COLO829 (cell line): ENCODE measurements around the gene SDK2.

Experiments used
- DNase-seq: peaks from one replicate; pipeline ENCODE4 v3.0.0; 2012; ENCODE audit warnings: low spot score

SDK2 gene

GRCh38 chr17:73585583-73585982, 58.7 kb downstream of the SDK2 start:
- DNase-seq, result no peak

DNA sequence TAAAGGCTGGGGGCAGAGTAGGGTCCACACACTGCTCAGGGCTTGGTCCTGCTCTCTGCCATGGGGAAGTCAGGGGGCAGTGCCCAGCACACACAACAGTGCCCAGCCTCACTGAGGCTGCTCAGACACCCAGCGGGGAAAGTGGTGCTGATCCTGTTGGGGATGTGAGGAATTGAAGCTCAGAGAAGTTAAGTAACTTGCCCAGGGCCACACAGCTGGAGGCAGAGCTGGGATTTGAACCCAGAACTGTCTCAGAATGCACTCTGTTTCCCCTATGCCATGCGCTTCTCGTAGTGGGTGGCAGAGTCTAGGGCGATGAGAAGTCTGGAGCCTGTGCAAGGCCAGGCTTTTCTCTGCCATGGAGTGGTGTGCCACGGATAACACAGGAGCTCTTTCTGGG, 59.3 kb downstream of the SDK2 start:
- no peak for DNase-seq

DNA sequence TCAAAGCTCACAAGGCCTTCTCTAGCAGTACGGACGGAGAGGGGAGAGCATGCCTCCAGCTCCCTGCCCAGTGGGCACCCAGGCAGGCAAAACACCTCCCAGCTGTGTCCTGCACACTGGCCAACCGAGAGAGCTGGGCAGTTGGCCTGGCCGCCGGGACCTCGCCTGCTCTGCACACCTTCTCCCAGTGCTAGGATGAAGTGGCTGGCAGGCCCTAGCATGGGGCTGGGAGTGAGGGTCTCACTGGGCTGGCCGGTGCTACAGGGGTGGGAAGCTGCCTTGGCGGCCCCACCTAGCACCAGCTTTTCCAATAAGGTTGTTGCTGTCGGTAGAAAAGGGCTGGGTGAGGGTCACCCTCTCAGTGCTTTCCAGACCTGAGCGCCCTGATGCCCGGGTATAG, 60.2 kb downstream of the SDK2 start:
- DNase-seq, result no peak

DNA sequence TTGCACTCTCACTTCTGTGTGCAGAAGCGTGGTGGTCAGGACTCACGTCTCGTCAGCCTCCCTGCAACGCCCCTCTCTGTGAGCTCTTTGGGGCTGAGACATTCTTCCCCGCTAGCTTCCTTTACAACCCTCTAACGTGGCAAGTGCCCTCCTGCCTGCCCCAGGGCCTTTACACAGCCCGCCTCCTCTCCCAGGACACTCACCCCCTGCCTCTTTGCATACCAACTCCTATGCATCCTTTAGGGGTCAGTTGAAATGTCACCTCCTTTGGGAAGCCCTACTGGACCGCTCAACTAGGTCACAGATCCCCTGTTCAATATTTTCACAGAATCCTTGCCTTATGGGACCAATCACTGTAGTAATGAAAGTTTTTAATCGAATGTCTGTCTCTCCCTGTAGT, 61.4 kb downstream of the SDK2 start:
- no peak for DNase-seq

DNA sequence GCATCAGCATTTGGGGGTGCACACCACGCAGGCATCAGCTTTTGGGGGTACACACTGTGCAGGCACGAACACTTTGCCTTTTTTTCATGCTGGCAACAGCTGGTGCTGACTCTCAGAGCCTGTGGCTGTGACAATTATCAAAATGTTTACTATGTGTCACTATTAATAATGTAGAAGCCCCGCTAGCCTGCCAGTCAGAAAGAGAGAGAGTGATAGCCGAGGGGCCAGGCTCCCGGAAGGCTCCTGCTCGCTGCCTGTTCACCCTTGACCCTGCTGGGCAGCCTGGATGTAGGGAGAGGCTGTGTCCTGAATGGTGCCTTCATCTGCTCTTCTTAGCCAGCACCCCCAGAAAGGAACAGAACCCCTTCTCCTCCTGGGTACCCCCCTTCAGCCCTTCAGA, 61.9 kb downstream of the SDK2 start:
- no peak for DNase-seq

- DNase-seq, result no peak
These were observed 62.9 kb downstream of the SDK2 start for GRCh38 chr17:73581379-73581778.

DNA sequence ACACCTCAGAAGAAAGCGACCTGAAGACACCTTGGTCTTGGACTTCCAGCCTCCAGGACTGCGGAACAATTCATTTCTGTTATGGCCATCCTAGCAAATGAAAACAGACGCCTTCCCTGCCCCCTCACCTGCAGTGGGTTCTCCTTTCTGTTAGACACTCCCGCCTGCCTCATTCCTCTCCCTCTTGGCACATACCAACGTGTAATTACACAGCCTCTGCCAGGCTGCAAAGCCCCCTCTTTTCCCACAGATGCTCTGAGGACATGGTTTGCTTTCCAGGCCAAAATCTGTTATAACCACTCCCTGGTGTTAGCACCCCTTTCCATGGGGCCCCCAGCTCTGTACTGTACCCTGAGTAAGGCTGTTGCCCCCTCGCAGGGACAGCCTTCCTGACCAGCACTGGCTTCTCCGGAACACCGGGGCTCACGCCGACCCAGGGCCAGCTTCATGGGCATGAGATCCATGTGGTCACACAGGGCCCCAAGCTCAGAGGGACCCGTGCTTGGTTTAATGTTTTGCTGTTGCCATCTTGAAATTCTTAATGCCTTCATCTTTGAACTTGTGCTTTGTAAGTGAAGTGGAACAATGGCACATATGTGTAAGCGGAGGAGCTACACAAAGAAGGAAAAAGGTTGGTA, 64.1 kb downstream of the SDK2 start:
- DNase-seq, result no peak

- DNase-seq, result no peak
These were observed 67.6 kb downstream of the SDK2 start for GRCh38 chr17:73576556-73577098.

DNA sequence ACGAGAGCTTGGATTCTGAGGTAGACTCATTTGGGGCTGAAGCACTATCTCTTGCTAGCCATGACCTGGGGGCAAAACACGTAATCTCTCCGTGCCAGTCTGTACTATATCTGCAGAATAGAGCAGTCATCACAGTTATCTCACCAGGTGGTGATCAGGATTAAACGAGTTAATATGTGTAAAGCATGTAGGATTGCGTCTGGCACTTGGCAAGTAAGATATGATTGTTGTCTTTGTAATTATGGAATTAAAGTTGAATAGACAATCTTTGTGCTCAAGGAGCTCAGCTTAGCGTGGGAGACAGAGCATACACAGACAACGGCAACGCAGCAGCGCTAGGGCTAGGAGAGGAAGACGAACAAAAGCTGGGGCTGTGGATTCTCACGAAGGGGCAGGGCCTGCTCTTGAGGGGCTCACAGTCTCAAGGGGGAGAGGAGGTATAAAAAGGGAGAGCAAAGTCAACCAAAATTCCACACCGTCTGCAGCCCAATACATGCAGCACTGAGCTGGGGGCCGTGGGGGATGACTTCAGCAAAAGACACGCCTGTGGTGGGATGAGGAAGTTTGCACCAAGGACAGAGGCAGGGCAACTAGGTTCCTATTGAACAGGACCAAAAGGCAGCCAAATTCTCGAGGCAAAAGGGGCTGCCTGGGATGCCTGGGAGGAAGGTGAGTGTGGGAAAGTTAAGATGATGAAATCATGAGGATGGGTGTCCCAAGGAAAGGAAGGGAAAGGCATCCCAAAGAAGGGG, 68.6 kb downstream of the SDK2 start:
- no peak for DNase-seq

DNA sequence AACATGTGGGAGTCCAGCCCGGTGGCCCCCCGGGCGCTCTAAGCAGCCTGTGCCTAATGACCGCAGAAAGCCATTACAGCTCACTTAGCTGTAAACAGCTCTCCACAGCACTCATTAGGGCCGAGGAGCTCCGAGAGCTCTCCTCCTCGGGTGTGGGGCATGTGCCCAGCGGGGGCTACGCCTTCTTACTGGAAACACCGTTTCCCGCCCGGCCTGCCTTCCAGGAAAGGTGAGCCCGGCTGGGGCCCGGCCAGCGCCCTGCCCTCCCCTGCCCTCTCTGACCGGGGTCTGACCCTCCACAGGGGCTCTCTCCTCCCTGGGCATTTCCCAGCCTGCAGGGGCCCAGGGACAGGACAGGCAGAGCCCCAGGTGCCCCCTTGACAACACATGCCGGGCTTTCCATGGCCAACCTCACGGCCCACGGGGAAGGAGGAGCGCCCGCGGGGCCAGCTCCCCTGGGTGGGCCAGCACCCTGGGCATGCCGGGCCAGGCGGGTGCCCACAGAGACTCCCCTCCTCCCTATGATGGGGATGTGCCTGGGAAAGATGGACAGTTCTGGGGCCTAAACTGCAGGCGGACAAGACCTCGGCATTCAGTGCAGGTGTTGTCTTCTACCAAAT, 72.6 kb downstream of the SDK2 start:
- no peak for DNase-seq

DNA sequence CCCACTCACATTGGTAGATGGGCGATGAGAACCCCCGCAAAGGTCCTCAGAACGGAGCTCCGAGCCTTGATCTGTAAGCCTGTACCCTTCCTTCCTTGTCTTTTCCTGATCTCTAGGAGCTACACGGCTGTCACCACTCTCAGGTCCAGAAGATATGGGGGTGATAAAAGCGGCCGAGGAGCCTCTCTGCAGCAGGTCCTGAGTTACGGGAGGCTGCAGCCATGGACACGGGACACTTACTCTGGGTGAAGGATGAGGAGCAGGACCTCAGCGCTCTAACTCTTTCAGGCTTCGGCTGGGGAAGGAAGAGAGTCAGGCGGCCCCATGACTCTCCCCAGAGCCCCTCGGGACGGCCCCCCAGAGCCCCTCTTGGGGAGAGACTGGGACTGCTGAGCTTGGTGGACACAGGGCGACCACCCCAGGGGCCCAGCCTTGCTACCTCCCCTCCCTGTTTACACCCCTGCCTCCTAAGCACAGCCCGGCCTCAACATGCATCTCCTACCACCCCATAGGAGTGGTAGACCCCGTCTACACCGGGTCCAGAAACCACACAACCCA, 74.4 kb downstream of the SDK2 start:
- no peak for DNase-seq

DNA sequence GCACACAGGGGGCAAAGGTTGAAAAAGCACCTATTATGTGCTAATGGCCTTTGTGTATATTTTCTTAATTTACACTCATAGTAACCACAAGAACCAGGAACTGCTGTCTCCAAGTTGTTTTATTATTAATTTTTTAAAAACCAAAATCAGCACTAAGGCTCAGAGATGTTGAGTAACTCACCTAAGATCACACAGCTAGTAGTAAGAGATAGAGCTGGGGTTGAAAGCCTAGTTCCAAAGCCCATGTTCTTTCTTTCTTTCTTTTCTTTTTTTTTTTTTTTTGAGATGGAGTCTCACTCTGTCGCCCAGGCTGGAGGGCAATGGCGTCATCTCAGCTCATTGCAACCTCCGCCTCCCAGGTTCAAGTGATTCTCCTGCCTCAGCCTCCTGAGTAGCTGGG, 75.3 kb downstream of the SDK2 start:
- no peak for DNase-seq

DNA sequence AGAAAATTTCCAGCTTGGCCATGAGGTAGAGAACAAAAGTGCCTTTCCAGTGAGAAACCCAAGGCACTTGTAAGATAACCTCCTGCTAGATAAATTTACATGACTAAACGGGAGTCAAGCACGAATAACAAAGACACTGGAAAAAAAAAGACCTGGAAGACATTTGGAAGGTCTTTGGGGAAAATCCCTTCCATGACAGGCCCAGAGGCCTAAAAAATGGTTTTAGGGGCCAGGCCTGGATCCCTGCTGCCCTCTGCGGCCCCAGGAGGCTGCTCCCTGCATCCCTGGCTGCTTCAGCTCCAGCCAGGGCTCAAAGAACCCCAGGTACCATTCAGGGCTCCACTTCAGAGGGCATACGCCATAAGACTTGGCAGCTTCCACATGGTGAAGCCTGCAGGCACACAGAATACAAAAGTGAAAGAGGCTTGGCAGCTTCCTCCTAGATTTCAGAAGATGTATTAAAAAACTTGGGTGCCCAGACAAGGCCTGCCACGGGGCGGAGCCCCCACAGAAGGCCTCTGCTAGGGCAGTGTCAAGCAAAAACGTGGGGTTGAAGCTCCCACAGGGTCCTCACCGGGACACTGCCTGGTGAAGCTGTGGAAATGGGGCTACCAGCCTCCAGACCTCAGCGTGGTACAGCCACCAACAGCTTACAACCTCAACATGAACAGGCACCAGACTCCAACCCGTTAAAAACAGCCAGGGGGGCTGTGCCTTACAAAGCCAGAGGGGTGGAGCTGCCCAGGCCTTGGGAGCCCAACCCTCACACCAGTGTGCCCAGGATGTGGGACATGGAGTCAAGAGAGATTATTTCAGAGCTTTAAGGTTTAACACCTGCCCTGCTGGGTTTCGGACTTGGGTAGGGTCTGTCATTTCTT, 77.1 kb downstream of the SDK2 start:
- DNase-seq, result no peak

DNA sequence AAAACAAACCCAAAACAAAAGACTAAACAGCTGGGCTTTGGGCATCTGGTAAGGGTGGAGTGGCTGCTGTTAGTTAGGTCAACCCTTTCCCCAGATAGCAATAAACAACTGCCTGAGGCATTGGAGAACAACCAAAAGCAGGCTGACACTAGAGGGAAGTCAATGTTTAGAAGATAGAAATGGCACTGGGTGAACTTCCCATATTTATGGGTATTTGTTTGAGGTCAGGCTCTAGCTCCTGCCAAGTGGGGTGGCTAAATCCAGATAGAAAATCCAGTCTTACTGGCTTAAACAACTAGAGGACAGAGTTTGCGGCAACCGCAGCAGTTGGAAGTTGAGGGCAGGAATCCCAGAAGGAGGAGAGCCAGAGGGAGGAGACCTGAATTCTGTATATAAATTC, 79.4 kb downstream of the SDK2 start:
- DNase-seq, result no peak

GRCh38 chr17:73562896-73563295, 81.3 kb downstream of the SDK2 start:
- DNase-seq, result no peak

- no peak for DNase-seq
These were observed 83.1 kb downstream of the SDK2 start for GRCh38 chr17:73561111-73561510.

GRCh38 chr17:73560661-73561060, 83.6 kb downstream of the SDK2 start:
- no peak for DNase-seq

- no peak for DNase-seq
These were observed 84.7 kb downstream of the SDK2 start for GRCh38 chr17:73559532-73559931.

GRCh38 chr17:73555199-73555960, 88.9 kb downstream of the SDK2 start:
- DNase-seq, result no peak

GRCh38 chr17:73554498-73554897, 89.7 kb downstream of the SDK2 start:
- DNase-seq, result no peak

GRCh38 chr17:73553311-73553710, 90.9 kb downstream of the SDK2 start:
- no peak for DNase-seq
